ENCODE data around the gene POU2F2. TPM values are rescaled to one million over a fixed set of nuclear protein-coding genes. Genes with fewer than 3 reads are reported as not detected.
"Not testable (repeated sequence)": the region's sequence is repeated elsewhere in the genome, so short reads cannot be mapped to it uniquely, and the experiment has no call there.

POU2F2 gene
- total RNA-seq, 1 experiment from 2014 or later, result 0.89 TPM

DNA sequence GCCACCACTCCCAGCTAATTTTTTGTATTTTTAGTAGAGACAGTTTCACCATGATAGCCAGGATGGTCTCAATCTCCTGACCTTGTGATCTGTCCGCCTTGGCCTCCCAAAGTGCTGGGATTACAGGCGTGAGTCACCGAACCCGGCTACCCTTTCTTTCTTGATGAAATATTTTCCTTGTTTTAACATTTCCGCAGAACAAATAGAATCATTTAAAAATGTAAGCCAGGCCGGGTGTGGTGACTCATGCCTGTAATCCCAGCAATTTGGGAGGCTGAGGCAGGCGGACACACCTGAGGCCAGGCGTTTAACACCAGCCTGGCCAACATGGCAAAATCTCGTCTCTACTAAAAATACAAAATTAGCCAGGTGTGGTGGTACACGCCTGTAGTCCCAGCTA is 32.0 kb downstream of the POU2F2 start:
- not testable (repeated sequence) for BruUV-seq (replicated peaks)
- CTCF ChIA-PET, result interaction anchor here (0.6 to 1.4 kb wide), 3 partner anchors 14 to 143 kb away, joined by 3 to 5 read pairs (median 3); partner anchors contain the start of gene POU2F2

GRCh38 chr19:42099336-42099925 is 32.8 kb downstream of the POU2F2 start:
- no peak overlapping the region; a peak in 1 of 4 replicates for H3K4me3 ChIP-seq (replicated peaks in 1 of 2; ENCODE audit: low read depth in 1 of 2, low read length in 2 of 2)
- ATAC-seq (no peak), DNase-seq (ENCODE audit: low read depth, low spot score) (no peak)
- RAD21 ChIA-PET (ENCODE audit: low non-redundant PET in 1 of 2, low total read pairs in 2 of 2, uncharacterized antibody in 2 of 2, unreplicated experiment in 2 of 2), result no interaction called here
- H2AFZ ChIP-seq (ENCODE audit: low read depth, low read length, poor library complexity, severe bottlenecking), result no peak overlapping the region
- H3K9me3 ChIP-seq (ENCODE audit: control insufficient read depth in 1 of 2, insufficient read depth in 1 of 2, low read depth in 1 of 2, low read length in 2 of 2), result no peaks in the 10 kb centered on the region
- intact Hi-C loops (cut with micrococcal nuclease), result loop anchor here (10.0 kb wide), 1 partner anchor 105 kb away; the partner anchor contains the start of gene ATP1A3
- peaks cover 24 to 29% of the 10 kb centered on the region in 2 experiments for H3K4me1 ChIP-seq (ENCODE audit: control insufficient read depth in 1 of 2, insufficient read depth in 2 of 2, low read length in 2 of 2)
- POLR2A ChIA-PET, result no interaction called here
- BruUV-seq (replicated peaks), result no TSS peak
- H3K27ac ChIP-seq (ENCODE audit: low read depth, low read length), result 0 out of 2 replicates have a peak overlapping the region, but pooled peaks have one; percentile 13
- H4K20me1 ChIP-seq (ENCODE audit: insufficient read depth), result no peaks in the 10 kb centered on the region
- H3K4me2 ChIP-seq (ENCODE audit: low read length), result peak overlapping the region; percentile 68
- H3K9ac ChIP-seq (ENCODE audit: low read length), result no peak overlapping the region
- no peaks in the 10 kb centered on the region for H3K9me2 ChIP-seq (ENCODE audit: insufficient read depth)
- no peaks in the 10 kb centered on the region for H3K27me3 ChIP-seq (ENCODE audit: insufficient read depth, low read length)
- H3K36me3 ChIP-seq (ENCODE audit: control insufficient read depth in 1 of 2, insufficient read depth in 2 of 2, low read length in 2 of 2), result no peaks in the 10 kb centered on the region
- H3K79me2 ChIP-seq (ENCODE audit: insufficient read depth, low read length), result no peaks in the 10 kb centered on the region
- CTCF ChIA-PET, result interaction anchor here (0.6 to 1.4 kb wide), 3 partner anchors 15 to 144 kb away, joined by 3 to 5 read pairs (median 3); partner anchors contain the start of gene POU2F2
- no peak for TF ChIP-seq MAX (IDR thresholded peaks at IDR 0.05)
- TF ChIP-seq EZH2 (IDR thresholded peaks at IDR 0.05), result no peak
- TF ChIP-seq, protein P1, sequence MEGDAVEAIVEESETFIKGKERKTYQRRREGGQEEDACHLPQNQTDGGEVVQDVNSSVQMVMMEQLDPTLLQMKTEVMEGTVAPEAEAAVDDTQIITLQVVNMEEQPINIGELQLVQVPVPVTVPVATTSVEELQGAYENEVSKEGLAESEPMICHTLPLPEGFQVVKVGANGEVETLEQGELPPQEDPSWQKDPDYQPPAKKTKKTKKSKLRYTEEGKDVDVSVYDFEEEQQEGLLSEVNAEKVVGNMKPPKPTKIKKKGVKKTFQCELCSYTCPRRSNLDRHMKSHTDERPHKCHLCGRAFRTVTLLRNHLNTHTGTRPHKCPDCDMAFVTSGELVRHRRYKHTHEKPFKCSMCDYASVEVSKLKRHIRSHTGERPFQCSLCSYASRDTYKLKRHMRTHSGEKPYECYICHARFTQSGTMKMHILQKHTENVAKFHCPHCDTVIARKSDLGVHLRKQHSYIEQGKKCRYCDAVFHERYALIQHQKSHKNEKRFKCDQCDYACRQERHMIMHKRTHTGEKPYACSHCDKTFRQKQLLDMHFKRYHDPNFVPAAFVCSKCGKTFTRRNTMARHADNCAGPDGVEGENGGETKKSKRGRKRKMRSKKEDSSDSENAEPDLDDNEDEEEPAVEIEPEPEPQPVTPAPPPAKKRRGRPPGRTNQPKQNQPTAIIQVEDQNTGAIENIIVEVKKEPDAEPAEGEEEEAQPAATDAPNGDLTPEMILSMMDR (IDR thresholded peaks at IDR 0.05 in 2 of 3, conservative IDR thresholded peaks at IDR 0.05 in 1 of 3; ENCODE audit: borderline replicate concordance in 1 of 3, insufficient read depth in 1 of 3, low read depth in 2 of 3, low read length in 2 of 3), result no peak
- TF ChIP-seq POLR2AphosphoS5 (IDR thresholded peaks at IDR 0.05; ENCODE audit: low read depth, low read length), result no peak
- no peak for TF ChIP-seq EZH2phosphoT487 (IDR thresholded peaks at IDR 0.05; ENCODE audit: borderline replicate concordance)
- no peak for TF ChIP-seq EGR1 (IDR thresholded peaks at IDR 0.05; ENCODE audit: low read depth)
- no peak for TF ChIP-seq REST (IDR thresholded peaks at IDR 0.05; ENCODE audit: low read depth)
- TF ChIP-seq POLR2A (IDR thresholded peaks at IDR 0.05; ENCODE audit: borderline replicate concordance, extremely low read depth, insufficient read depth, insufficient read length), result no peak
- no peak for TF ChIP-seq ZNF274 (IDR thresholded peaks at IDR 0.05; ENCODE audit: low read depth, low read length)

More for the DNA sequence above, 32.0 kb downstream of the POU2F2 start:
- POLR2A ChIA-PET; H3K9me2 ChIP-seq (ENCODE audit: insufficient read depth); H4K20me1 ChIP-seq (ENCODE audit: insufficient read depth); intact Hi-C loops (cut with micrococcal nuclease); H3K36me3 ChIP-seq (ENCODE audit: control insufficient read depth in 1 of 2, insufficient read depth in 2 of 2, low read length in 2 of 2); H3K9ac ChIP-seq (ENCODE audit: low read length); RAD21 ChIA-PET (ENCODE audit: low non-redundant PET in 1 of 2, low total read pairs in 2 of 2, uncharacterized antibody in 2 of 2, unreplicated experiment in 2 of 2); H3K27me3 ChIP-seq (ENCODE audit: insufficient read depth, low read length); H3K9me3 ChIP-seq (ENCODE audit: control insufficient read depth in 1 of 2, insufficient read depth in 1 of 2, low read depth in 1 of 2, low read length in 2 of 2); H2AFZ ChIP-seq (ENCODE audit: low read depth, low read length, poor library complexity, severe bottlenecking); H3K79me2 ChIP-seq (ENCODE audit: insufficient read depth, low read length): not testable (repeated sequence)
- ATAC-seq (peak; percentile 82), DNase-seq (ENCODE audit: low read depth, low spot score) (peak; percentile 60)
- Histone ChIP-seq H3K4me3 (replicated peaks in 1 of 2; ENCODE audit: low read depth in 1 of 2, low read length in 2 of 2) (0 out of 4 replicates have a peak overlapping the region, but pooled peaks of 1 of the 2 experiments have one; percentile 18), H3K4me2 (ENCODE audit: low read length) (peak overlapping the region; percentile 68), H3K27ac (ENCODE audit: low read depth, low read length) (0 out of 2 replicates have a peak overlapping the region, but pooled peaks have one; percentile 13), H3K4me1 (ENCODE audit: control insufficient read depth in 1 of 2, insufficient read depth in 2 of 2, low read length in 2 of 2) (peaks cover 24 to 29% of the 10 kb centered on the region in 2 experiments)
- TF ChIP-seq TCF7L2 (IDR thresholded peaks at IDR 0.05; ENCODE audit: borderline replicate concordance, extremely low read depth, insufficient read depth, insufficient read length), result peak; percentile 75
- peak; percentile 81 for TF ChIP-seq JUND (IDR thresholded peaks at IDR 0.05)
- peak; percentile 79 for TF ChIP-seq FOSL1 (IDR thresholded peaks at IDR 0.05; ENCODE audit: low read depth)
- peak; percentile 54; the same call in 1 of the 2 replicates for TF ChIP-seq SP1 (IDR thresholded peaks at IDR 0.05; ENCODE audit: low read depth)
